GM13976 (cell line): ENCODE measurements around the gene UBXN4.

Source experiments
- DNase-seq: peaks from one replicate; pipeline ENCODE4 v3.0.0; 2012; ENCODE audit warnings: low spot score
- in situ Hi-C: fragments of 300-500 bp; cut with MboI; formaldehyde crosslinking; loops from one replicate; pipeline ENCODE4 v1.12.0; 2022; ENCODE audit warnings: low sequenced_read_pairs, mixed read lengths, inconsistent platforms; ENCODE audit not compliant: unreplicated experiment
- TF ChIP-seq, protein P1 (sequence below): IDR thresholded peaks from 2 replicates; pipeline ENCODE4 v1.5.1; 2012; ENCODE audit warnings: borderline replicate concordance, mild to moderate bottlenecking; ENCODE audit not compliant: insufficient read depth; ENCODE audit errors: extremely low read depth, missing control alignments, control extremely low read depth

Gene UBXN4

DNA sequence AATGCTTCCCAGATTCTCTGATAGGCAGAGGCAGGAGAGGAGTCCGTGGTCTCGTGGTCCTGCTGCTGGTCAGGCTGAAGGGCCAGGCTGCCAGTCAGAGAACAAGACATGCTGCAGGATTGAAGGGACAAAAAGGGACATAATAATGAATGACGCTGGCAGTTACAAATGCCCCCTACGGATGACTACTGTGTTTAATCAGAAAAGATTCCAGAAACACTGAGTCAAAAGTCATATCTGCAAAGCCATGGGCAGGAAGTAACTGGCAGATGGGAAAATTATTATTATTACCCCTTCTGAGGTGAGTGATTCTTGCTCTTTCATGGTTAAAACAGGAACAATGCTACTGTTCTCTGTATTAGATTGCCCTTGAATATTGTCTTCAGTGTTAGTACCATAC is 76.3 kb downstream of the UBXN4 start:
- no peak for DNase-seq
- TF ChIP-seq, protein P1, sequence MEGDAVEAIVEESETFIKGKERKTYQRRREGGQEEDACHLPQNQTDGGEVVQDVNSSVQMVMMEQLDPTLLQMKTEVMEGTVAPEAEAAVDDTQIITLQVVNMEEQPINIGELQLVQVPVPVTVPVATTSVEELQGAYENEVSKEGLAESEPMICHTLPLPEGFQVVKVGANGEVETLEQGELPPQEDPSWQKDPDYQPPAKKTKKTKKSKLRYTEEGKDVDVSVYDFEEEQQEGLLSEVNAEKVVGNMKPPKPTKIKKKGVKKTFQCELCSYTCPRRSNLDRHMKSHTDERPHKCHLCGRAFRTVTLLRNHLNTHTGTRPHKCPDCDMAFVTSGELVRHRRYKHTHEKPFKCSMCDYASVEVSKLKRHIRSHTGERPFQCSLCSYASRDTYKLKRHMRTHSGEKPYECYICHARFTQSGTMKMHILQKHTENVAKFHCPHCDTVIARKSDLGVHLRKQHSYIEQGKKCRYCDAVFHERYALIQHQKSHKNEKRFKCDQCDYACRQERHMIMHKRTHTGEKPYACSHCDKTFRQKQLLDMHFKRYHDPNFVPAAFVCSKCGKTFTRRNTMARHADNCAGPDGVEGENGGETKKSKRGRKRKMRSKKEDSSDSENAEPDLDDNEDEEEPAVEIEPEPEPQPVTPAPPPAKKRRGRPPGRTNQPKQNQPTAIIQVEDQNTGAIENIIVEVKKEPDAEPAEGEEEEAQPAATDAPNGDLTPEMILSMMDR, result no peak
- in situ Hi-C loops, result no loop called here

DNA sequence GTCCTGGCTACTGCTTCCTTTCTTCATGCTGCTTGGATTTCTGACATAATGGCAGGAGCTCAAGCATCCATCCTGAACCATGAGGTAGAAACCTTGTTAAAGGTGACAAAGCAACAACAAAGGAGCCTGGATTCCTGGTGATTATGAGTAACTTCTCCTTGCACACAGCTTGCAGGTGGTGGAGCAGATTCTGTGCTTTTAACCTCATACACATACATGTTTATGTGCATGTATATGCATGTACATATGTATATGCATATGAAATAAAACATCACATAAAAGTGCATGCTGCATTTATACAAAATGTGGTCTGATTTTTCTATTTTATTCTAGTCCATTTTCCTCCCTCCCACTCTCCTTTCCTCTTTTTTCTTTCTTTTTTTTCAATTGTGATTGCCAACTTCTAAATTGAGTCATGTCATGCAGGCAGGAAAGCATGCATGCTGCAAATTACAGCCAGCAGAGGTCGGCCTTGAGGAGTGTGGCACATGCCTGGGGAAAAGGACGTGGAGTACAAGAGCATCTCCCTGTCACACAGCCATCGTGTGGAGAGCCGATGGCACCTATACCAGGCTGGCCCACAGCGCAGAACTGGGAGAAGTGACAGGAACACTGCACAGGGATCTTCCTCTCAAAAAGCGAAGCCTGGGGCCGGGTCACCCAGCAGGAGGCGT is 77.4 kb downstream of the UBXN4 start:
- no peak for DNase-seq
- TF ChIP-seq, protein P1, result peak; percentile 22
- in situ Hi-C loops, result no loop called here

DNA sequence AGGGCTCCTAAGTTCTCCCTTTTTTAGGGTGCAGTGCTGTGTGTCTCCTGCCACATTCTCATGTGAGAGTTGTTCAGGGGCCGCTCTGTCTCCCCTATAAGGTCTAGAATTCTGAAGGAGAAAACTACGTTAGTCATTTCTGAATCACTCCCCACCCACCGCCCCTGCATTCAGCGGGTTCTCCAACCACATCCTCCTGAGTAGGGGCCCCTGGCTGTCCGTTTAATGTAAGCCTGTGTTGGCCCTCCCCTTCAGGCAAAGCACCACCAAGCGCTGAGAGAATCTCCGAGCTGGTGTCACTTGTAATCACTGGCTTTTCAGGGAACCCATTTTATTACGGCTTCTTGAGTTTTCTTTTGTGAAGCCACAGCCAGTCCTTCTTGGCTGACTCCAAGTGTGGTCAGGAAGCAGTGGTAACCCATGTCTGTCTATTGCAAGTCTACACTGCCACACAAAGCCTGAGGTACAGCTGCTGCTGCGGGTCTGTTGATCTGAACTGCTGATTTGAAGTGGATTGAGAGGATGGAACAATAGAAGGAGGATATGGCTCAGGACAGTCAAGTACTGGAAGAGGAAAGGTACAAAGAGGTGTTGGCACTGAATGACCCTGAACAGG is 78.5 kb downstream of the UBXN4 start:
- peak; percentile 82 for DNase-seq
- TF ChIP-seq, protein P1, result no peak
- in situ Hi-C loops, result no loop called here

DNA sequence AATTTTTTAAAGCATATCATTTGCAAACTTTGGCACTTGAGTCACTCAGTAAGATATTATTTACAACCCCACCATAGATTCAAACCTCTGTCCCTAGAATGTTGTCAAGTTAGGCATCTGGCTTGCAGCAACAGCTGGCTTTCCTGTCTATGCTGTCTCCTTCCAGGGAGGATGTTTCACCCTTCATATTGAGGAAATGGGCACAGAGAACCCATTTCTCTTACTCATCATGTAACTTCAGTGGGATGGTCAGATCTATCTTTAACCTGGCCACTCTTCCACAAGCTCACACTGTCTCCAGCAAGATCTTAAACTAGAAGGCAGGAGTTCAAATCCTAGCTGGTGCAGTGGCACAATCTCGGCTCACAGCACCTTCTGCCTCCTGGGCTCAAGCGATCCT is 79.5 kb downstream of the UBXN4 start:
- in situ Hi-C loops, result no loop called here
- TF ChIP-seq, protein P1, result no peak
- DNase-seq, result no peak

DNA sequence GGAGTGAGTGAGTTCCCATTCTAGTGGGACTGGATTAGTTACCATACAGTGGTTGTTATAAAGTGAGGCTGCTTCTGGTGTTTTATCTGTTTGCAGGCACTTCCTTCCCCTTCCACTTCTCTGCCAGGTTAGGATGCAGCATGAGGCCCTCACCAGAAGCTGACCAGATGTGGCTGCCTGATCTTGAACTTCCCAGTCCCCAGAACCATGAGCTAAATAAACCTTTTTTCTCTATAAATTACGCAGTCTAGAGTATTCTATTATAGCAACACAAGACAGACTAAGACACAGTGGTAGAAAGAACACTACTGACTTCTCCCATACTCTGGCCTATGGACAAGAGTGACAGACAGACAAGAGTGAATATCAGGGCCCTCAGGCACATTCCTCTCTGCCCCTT is 81.2 kb downstream of the UBXN4 start:
- in situ Hi-C loops, result no loop called here
- TF ChIP-seq, protein P1, result no peak
- no peak for DNase-seq

DNA sequence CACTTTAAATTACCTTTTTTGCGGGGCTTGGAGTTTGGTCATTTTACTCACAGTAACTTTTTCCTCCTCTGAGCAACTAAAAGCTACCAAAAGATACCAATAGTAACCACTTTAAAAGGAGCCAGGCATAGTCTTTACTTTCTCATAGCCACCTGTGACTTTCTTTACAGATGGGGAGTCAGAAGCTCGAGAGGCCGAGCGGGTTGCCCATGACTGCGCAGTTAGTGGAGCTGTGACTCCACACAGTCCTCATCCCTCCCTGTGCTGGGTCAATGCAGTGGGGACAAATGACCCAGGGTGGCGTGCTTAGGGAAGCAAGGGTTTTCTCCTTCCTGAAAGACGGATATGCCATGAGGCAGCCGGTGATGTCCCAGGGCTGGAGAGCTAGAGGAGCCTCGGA is 83.5 kb downstream of the UBXN4 start:
- no peak for DNase-seq
- TF ChIP-seq, protein P1, result no peak

DNA sequence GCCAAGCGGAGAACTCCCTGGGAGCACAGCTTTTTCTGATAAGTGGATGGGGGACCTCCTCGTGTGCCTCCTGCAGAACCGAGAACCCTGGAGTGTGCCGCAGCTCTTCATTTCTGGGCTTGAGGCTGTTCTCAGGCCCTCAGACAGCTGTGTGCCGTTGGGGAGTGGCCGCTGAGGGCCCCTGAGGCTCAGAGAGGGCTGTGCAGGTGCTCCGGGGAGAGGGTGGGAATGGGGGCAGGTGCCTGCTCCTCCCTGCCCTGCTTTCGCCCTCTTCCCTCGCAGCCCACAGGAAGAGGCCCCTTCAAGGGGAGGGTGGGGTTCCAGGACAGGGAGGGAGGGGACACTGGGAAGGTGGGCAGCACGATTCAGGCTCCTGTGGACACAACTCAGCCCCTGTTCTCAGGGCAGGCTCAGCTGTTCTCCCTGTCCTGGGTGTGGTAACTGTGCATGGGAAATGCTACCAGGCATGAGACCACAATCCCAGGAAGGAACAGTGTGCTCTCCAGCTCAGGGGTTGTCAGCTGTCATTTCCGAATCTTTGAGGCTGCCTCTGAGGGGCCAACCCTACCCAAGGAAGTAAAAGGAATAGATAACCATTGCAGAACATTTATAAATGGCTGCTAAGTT is 84.0 kb downstream of the UBXN4 start:
- in situ Hi-C loops, result no loop called here
- TF ChIP-seq, protein P1, result no peak
- DNase-seq, result no peak

More for the DNA sequence above, 83.5 kb downstream of the UBXN4 start:
- in situ Hi-C loops, result no loop called here
